K562 (cell line): ENCODE results near the gene C9. TPM values are rescaled to one million over a fixed set of nuclear protein-coding genes. Genes with fewer than 3 reads are reported as not detected.

Experiments used
- ATAC-seq: fragments of 200-7000 bp; cut with Tn5 transposase; 3 replicates; pipeline ENCODE4 v1.9.1; 2020; ENCODE audit warnings: moderate library complexity
- BruUV-seq: library from RNA; stranded (reverse); fragments of 400-500 nt; replicated peaks from 2 replicates; lab custom pipeline; 2021; lab: Mats Ljungman, UMichigan
- CTCF ChIA-PET: fragments of 300-600 bp; formaldehyde crosslinking; extraction: SDS; loops from one replicate; lab custom pipeline; 2021; ENCODE audit warnings: low intra/inter-chr PET ratio; lab: Yijun Ruan, JAX
- POLR2A ChIA-PET: fragments of 300-600, 350-650 bp; sonication (Branson Sonifier 250); formaldehyde crosslinking; extraction: SDS; loops from one replicate; lab custom pipeline; 2021; ENCODE audit warnings: antibody characterized with exemption, inconsistent platforms; lab: Yijun Ruan, JAX
- DNase-seq, 4 experiments: peaks; one replicate each; pipeline versions ENCODE4 v3.0.0 to v3.0.0-alpha.2; 2011 to 2018; ENCODE audit warnings: low spot score in 3 of 4, mixed read lengths in 3 of 4; ENCODE audit errors: extremely low read depth in 1 of 4
- FAIRE-seq: peaks from 2 replicates; lab custom pipeline; 2011; peaks lifted over from hg19 to GRCh38; lab: Jason Lieb, UNC
- H2AFZ ChIP-seq: 2 replicates; pipeline ENCODE4 v1.6.0; 2011; ENCODE audit warnings: low read depth, low read length, control low read depth, inconsistent platforms
- H3K27ac ChIP-seq: fragments of 200-600 bp; 3 replicates; pipeline ENCODE4 v1.8.0; 2011; ENCODE audit warnings: low read depth, mild to moderate bottlenecking, control low read depth, inconsistent platforms, low read length, moderate library complexity, mixed read lengths; ENCODE audit errors: extremely low read depth
- H3K27me3 ChIP-seq, 2 experiments: fragments of 300-600 bp in 1 of 2; 2 replicates in 1 of 2; 3 replicates in 1 of 2; pipeline versions ENCODE4 v1.6.0 to v1.8.0; 2011; ENCODE audit warnings: inconsistent platforms in 2 of 2, low read length in 2 of 2, mild to moderate bottlenecking in 1 of 2, mixed read lengths in 1 of 2, moderate library complexity in 1 of 2; ENCODE audit not compliant: control insufficient read depth in 2 of 2, insufficient read depth in 2 of 2
- H3K36me3 ChIP-seq: fragments of 300-600 bp; 3 replicates; pipeline ENCODE4 v1.8.0; 2011; ENCODE audit warnings: mild to moderate bottlenecking, low read length, inconsistent platforms; ENCODE audit not compliant: control insufficient read depth, insufficient read depth
- H3K4me1 ChIP-seq, 2 experiments: fragments of 200-600 bp in 1 of 2; replicated peaks in 1 of 2; 2 replicates in 1 of 2; 3 replicates in 1 of 2; pipeline versions ENCODE4 v1.5.1 to v1.8.0; 2011; ENCODE audit warnings: inconsistent platforms in 2 of 2, low read length in 2 of 2, mild to moderate bottlenecking in 1 of 2, mixed read lengths in 1 of 2, moderate library complexity in 1 of 2; ENCODE audit not compliant: control insufficient read depth in 2 of 2, insufficient read depth in 2 of 2
- H3K4me2 ChIP-seq: 2 replicates; pipeline ENCODE4 v1.6.1; 2011; ENCODE audit warnings: low read length, control low read depth, inconsistent platforms, mixed read lengths; ENCODE audit not compliant: insufficient read depth
- H3K4me3 ChIP-seq: fragments of 200-600 bp; sonication (generic), shearing (Covaris generic); 2 replicates; pipeline ENCODE4 v1.5.1; 2016; ENCODE audit warnings: control low read depth, inconsistent platforms
- H3K79me2 ChIP-seq: fragments of 200-600 bp; 3 replicates; pipeline ENCODE4 v1.8.0; 2011; ENCODE audit warnings: low read length, inconsistent platforms; ENCODE audit not compliant: control insufficient read depth, insufficient read depth
- H3K9ac ChIP-seq, 2 experiments: 2 replicates each; pipeline versions ENCODE4 v1.6.0 to v1.6.1; 2011; ENCODE audit warnings: low read depth in 2 of 2, low read length in 2 of 2, control low read depth in 1 of 2, inconsistent platforms in 1 of 2, mild to moderate bottlenecking in 1 of 2, mixed read lengths in 1 of 2; ENCODE audit not compliant: insufficient read depth in 1 of 2
- H3K9me1 ChIP-seq: one replicate; pipeline ENCODE4 v1.6.0; 2011; ENCODE audit warnings: inconsistent platforms, mild to moderate bottlenecking, low read length, moderate library complexity; ENCODE audit not compliant: control insufficient read depth, insufficient read depth
- H3K9me3 ChIP-seq: replicated peaks from 2 replicates; pipeline ENCODE4 v1.5.1; 2011; ENCODE audit warnings: low read depth, low read length, inconsistent platforms; ENCODE audit not compliant: control insufficient read depth, insufficient read depth
- H4K20me1 ChIP-seq: replicated peaks from 2 replicates; pipeline ENCODE4 v1.6.1; 2011; ENCODE audit warnings: low read length, inconsistent platforms, mixed read lengths; ENCODE audit not compliant: control insufficient read depth, insufficient read depth
- CEBPG ChIP-seq, 3 experiments: fragments of 200-800 bp in 1 of 3; sonication (Bioruptor generic) in 1 of 3; sonication (generic) in 1 of 3; formaldehyde crosslinking in 1 of 3; IDR thresholded peaks in 2 of 3; conservative IDR thresholded peaks in 1 of 3; 2 replicates each; pipeline versions ENCODE4 v1.6.1 to v1.8.0; 2016 to 2022; ENCODE audit warnings: missing compliant biosample characterization in 2 of 3, missing genetic modification characterization in 2 of 3, mild to moderate bottlenecking in 1 of 3, missing genetic modification reagents in 1 of 3
- MXI1 ChIP-seq: IDR thresholded peaks from 2 replicates; pipeline ENCODE4 v1.6.1; 2011; ENCODE audit warnings: low read depth, mild to moderate bottlenecking, improper control_type of control experiment, low read length
- POLR2A ChIP-seq: fragments of 450-650 bp; conservative IDR thresholded peaks from 2 replicates; pipeline ENCODE4 v1.6.1; 2016
- WGBS: fragments of 100-300 bp; shearing (Covaris generic); methylation state at CpG from one replicate; pipeline ENCODE4 v1.1.6; 2016; ENCODE audit warnings: low coverage, mixed read lengths; ENCODE audit not compliant: insufficient coverage; ENCODE audit errors: missing lambda C conversion rate; 5-methylcytosine and 5-hydroxymethylcytosine counted together
- in situ Hi-C: fragments of 300-500 bp; cut with MboI; formaldehyde crosslinking; loops from 4 replicates; pipeline ENCODE4 v1.15.0; 2018; ENCODE audit warnings: inconsistent platforms, mixed read lengths
- intact Hi-C: fragments of 100-400 bp; cut with micrococcal nuclease; formaldehyde crosslinking; loops from 2 replicates; pipeline ENCODE4 v1.14.2; 2022
- polyA plus RNA-seq, 8 experiments: library from polyadenylated mRNA; depleted of rRNA in 4 of 8; stranded (reverse) in 5 of 8; unstranded in 3 of 8; fragments of >200 nt; fragmentation: Nextera tagmentation in 2 of 8; fragmentation: Illumina TruSeq in 1 of 8; extraction: Ambion mirVana in 2 of 8; extraction: Trizol in 1 of 8; gene quantifications; 2 replicates each; pipeline versions ENCODE4 v1.2.1 to v1.2.3, GENCODE V29; 2011 to 2014; ENCODE audit warnings: inconsistent platforms in 1 of 8, missing spikeins in 1 of 8
- total RNA-seq, 7 experiments: library from RNA; depleted of rRNA in 6 of 7; stranded (reverse); fragments of >200 nt in 6 of 7; fragmentation: Illumina TruSeq in 2 of 7; extraction: Trizol in 2 of 7; gene quantifications; 2 replicates each; pipeline versions ENCODE4 v1.2.1 to v1.2.3, GENCODE V29; 2011 to 2021; ENCODE audit warnings: low replicate concordance in 1 of 7

Gene C9
- total and polyA plus RNA-seq, 9 of the 15 experiments (the other 6 are each of a cell fraction or from before 2014, with no cell fraction given) = 0.08 to 0.38 TPM; not detected in 7

DNA sequence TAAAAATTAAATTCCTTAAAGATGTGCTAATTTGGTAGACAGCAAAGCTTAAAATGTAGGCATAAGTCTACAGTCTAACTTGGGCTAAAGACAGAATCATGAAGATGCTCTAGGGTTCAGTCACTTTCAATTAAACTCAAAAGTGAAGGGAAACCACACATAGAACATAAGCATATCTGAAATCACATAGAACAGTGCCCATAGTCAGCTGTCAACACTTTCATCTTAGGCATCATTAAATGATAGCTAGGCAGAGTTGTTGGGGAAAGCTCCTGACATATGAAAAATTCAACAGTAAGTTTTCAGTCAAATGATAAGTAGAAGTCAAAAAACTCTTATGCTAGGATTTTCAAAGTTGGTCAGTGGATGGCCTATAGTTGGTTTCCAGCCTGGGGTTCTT is 49.5 kb upstream of the C9 start:
- Histone ChIP-seq H3K36me3 (no peaks in the 10 kb centered on the region), H3K27ac (no peak overlapping the region), H3K27me3 (no peaks in the 10 kb centered on the region), H3K9me1 (no peaks in the 10 kb centered on the region), H3K9ac (no peak overlapping the region), H3K4me1 (no peaks in the 10 kb centered on the region), H4K20me1 (no peaks in the 10 kb centered on the region), H2AFZ (no peak overlapping the region), H3K4me2 (no peak overlapping the region), H3K9me3 (no peaks in the 10 kb centered on the region), H3K4me3 (no peak overlapping the region), H3K79me2 (no peaks in the 10 kb centered on the region)
- DNase-seq = no peak
- POLR2A ChIA-PET = interaction anchor here (7.4 to 10.1 kb wide), 2 partner anchors 9 to 11 kb away, joined by 67 to 84 read pairs; partner anchors contain the start of gene DAB2
- no peak for TF ChIP-seq MXI1
- intact Hi-C loops = no loop called here
- in situ Hi-C loops = no loop called here
- FAIRE-seq = no peak
- CTCF ChIA-PET = no interaction called here
- ATAC-seq = no peak
- BruUV-seq = no TSS peak

GRCh38 chr5:39412721-39413394 is 48.6 kb upstream of the C9 start:
- Histone ChIP-seq H2AFZ (no peak overlapping the region), H3K9ac (no peak overlapping the region), H3K4me3 (no peak overlapping the region), H3K9me3 (no peaks in the 10 kb centered on the region), H3K36me3 (no peaks in the 10 kb centered on the region), H3K4me2 (no peak overlapping the region), H3K4me1 (no peaks in the 10 kb centered on the region), H3K9me1 (no peaks in the 10 kb centered on the region), H4K20me1 (no peaks in the 10 kb centered on the region), H3K27ac (no peak overlapping the region), H3K79me2 (no peaks in the 10 kb centered on the region), H3K27me3 (no peaks in the 10 kb centered on the region)
- BruUV-seq = no TSS peak
- in situ Hi-C loops = no loop called here
- no peak for DNase-seq
- POLR2A ChIA-PET = interaction anchor here (0.6 to 10.1 kb wide), 4 partner anchors 10 to 1030 kb away, joined by 3 to 84 read pairs (median 36); partner anchors contain the start of gene DAB2
- TF ChIP-seq CEBPG (CRISPR knock-in tag; IDR thresholded peaks at IDR 0.05) = no peak
- TF ChIP-seq CEBPG (tag; conservative IDR thresholded peaks at IDR 0.05 in 1 of 2, IDR thresholded peaks at IDR 0.05 in 1 of 2) = 0 out of 4 replicates have a peak, but pooled peaks of 1 of the 2 experiments have one; percentile 18
- TF ChIP-seq POLR2A = no peak
- CTCF ChIA-PET = no interaction called here
- FAIRE-seq = no peak
- WGBS = 28% methylated on average over 5 of the region's 5 CpGs
- intact Hi-C loops = no loop called here
- peak; percentile 32; the same call in 2 of the 3 replicates for ATAC-seq
